Gastroesophageal sphincter (tissue), 3 donors: Measurements from ENCODE around the gene DLX6.

Experiments used
- CTCF ChIP-seq, 4 experiments: fragments of 200-600 bp in 2 of 4; fragments of 450-650 bp in 2 of 4; sonication (generic) in 1 of 4; IDR thresholded peaks; one replicate each; pipeline ENCODE4 v1.5.1; 2017 to 2019; ENCODE audit warnings: antibody characterized with exemption in 4 of 4, mild to moderate bottlenecking in 2 of 4, moderate library complexity in 2 of 4
- EP300 ChIP-seq: sonication (generic); formaldehyde crosslinking; IDR thresholded peaks from one replicate; pipeline ENCODE4 v1.6.1; 2017; ENCODE audit warnings: antibody characterized with exemption, mild to moderate bottlenecking
- POLR2A ChIP-seq, 2 donors: fragments of 450-650 bp; IDR thresholded peaks; one replicate each; pipeline ENCODE4 v1.6.1; 2017; ENCODE audit warnings: antibody characterized with exemption in 2 of 2, mild to moderate bottlenecking in 2 of 2, moderate library complexity in 1 of 2
- POLR2AphosphoS5 ChIP-seq: sonication (generic); formaldehyde crosslinking; IDR thresholded peaks from one replicate; pipeline ENCODE4 v1.6.1; 2017; ENCODE audit warnings: antibody characterized with exemption

- TF ChIP-seq POLR2A (IDR thresholded peaks at IDR 0.05) (no peak), CTCF (IDR thresholded peaks at IDR 0.05) (no peak), EP300 (no peak), POLR2AphosphoS5 (no peak)
Observed at GRCh38 chr7:97011536-97012364, 6.4 kb downstream of the DLX6 start.
